KOPT-K1 (cell line): ENCODE data around the gene AAMP.

Source experiments
- H3K27ac ChIP-seq: fragments of 200-600 bp; sonication (generic); 2 replicates; pipeline ENCODE4 v1.5.1; 2016; ENCODE audit warnings: antibody characterized with exemption, mild to moderate bottlenecking, low read depth, low read length; ENCODE audit not compliant: poor library complexity, severe bottlenecking
- H3K36me3 ChIP-seq: fragments of 200-600 bp; sonication (generic); 2 replicates; pipeline ENCODE4 v1.5.1; 2017; ENCODE audit warnings: antibody characterized with exemption, mild to moderate bottlenecking, low read length, moderate library complexity; ENCODE audit not compliant: insufficient read depth
- H3K9me3 ChIP-seq: fragments of 200-600 bp; sonication (generic); 2 replicates; pipeline ENCODE4 v1.5.1; 2017; ENCODE audit warnings: antibody characterized with exemption, low read length, mild to moderate bottlenecking; ENCODE audit not compliant: insufficient read depth, poor library complexity, severe bottlenecking

AAMP gene

GRCh38 chr2:218216674-218217359, 53.1 kb downstream of the AAMP start, which contains the start of gene ARPC2:
ARPC2 (plus strand) TSS chr2:218217189; CDS start chr2:218217471, 282 bp downstream.
- H3K9me3 ChIP-seq = no peaks in the 10 kb centered on the region
- H3K27ac ChIP-seq = peak within 1 kb of the TSS; percentile 96
- peaks cover 14% of the 10 kb centered on the region for H3K36me3 ChIP-seq

- Histone ChIP-seq H3K36me3 (peaks cover 8% of the 10 kb centered on the region), H3K9me3 (no peaks in the 10 kb centered on the region), H3K27ac (peak overlapping the region; percentile 96)
Measured at GRCh38 chr2:218216336-218216673, 53.6 kb downstream of the AAMP start.
